PC-3 (cell line): ENCODE data around the gene ADAM19.

Source experiments
- EZH2 ChIP-seq: fragments of 300-600 bp; sonication (generic); IDR thresholded peaks from one replicate; pipeline ENCODE4 v1.6.1; 2017; ENCODE audit warnings: antibody characterized with exemption, mild to moderate bottlenecking, low read length; ENCODE audit not compliant: unreplicated experiment
- EZH2phosphoT487 ChIP-seq: fragments of 300-600 bp; sonication (generic); IDR thresholded peaks from 2 replicates; pipeline ENCODE4 v1.6.1; 2018; ENCODE audit warnings: mild to moderate bottlenecking, antibody characterized with exemption, low read length, borderline replicate concordance
- TF ChIP-seq, protein P1 (sequence below): fragments of 300-600 bp; sonication (generic); conservative IDR thresholded peaks from 2 replicates; pipeline ENCODE4 v1.5.1; 2017; ENCODE audit warnings: antibody characterized with exemption, low read depth, mild to moderate bottlenecking, low read length

DNA sequence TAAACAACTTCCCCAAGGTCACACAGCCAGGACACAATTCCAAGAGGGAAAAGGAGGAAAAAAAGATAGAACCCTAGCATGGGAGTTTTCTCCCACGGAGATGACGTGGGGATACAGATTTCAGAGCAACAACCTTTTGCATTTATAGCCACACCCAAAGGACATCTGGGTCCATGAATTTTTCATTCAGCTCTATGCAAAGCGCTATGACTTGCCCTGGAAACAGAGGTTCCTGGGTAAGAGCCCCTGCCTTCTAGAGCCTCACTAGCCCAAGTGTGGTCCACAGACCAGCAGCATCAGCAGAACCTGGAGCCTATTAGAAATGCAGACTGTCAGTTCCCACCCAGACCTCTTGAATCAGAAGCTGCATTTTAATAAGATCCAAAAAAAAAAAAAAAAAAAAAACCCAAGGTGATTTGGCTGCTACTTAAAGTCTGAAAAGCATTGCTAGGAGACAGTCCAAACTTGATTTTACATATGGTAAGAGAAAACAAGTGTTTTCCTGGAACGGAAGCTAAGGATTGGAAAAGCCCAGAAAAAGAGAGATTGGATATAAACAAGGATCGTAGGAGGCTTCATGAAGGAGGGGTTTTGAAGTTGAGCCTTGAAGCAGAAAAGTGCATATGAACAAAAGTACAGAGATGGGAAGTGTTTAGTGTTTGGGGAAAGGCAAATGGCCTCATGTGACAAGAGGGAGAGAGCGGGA lies 17.6 kb upstream of the ADAM19 start:
- TF ChIP-seq, protein P1, sequence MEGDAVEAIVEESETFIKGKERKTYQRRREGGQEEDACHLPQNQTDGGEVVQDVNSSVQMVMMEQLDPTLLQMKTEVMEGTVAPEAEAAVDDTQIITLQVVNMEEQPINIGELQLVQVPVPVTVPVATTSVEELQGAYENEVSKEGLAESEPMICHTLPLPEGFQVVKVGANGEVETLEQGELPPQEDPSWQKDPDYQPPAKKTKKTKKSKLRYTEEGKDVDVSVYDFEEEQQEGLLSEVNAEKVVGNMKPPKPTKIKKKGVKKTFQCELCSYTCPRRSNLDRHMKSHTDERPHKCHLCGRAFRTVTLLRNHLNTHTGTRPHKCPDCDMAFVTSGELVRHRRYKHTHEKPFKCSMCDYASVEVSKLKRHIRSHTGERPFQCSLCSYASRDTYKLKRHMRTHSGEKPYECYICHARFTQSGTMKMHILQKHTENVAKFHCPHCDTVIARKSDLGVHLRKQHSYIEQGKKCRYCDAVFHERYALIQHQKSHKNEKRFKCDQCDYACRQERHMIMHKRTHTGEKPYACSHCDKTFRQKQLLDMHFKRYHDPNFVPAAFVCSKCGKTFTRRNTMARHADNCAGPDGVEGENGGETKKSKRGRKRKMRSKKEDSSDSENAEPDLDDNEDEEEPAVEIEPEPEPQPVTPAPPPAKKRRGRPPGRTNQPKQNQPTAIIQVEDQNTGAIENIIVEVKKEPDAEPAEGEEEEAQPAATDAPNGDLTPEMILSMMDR, result no peak
- TF ChIP-seq EZH2 (no peak), EZH2phosphoT487 (no peak)
